IMR-90 (cell line): Measurements from ENCODE around the gene KRT27. TPM values are rescaled to one million over a fixed set of nuclear protein-coding genes. Genes with fewer than 3 reads are reported as not detected.

Experiments
- ATAC-seq: fragments of 200-7000 bp; cut with Tn5 transposase; 2 replicates; pipeline ENCODE4 v1.9.1; 2020; ENCODE audit warnings: low read depth, mild to moderate bottlenecking, moderate library complexity
- BruUV-seq: library from RNA; stranded (reverse); fragments of 400-500 nt; replicated peaks from 2 replicates; lab custom pipeline; 2021; lab: Mats Ljungman, UMichigan
- CTCF ChIA-PET: fragments of 300-600 bp; formaldehyde crosslinking; extraction: SDS; loops from one replicate; lab custom pipeline; 2021; ENCODE audit warnings: antibody characterized with exemption; lab: Yijun Ruan, JAX
- POLR2A ChIA-PET: fragments of 300-600 bp; sonication (Branson Sonifier 250); formaldehyde crosslinking; loops from one replicate; lab custom pipeline; 2022; ENCODE audit warnings: antibody characterized with exemption; ENCODE audit not compliant: unreplicated experiment; lab: Charles Lee
- DNase-seq: peaks from one replicate; pipeline ENCODE4 v3.0.0; 2013
- H2AFZ ChIP-seq: replicated peaks from 2 replicates; pipeline ENCODE3; 2013; ENCODE audit warnings: low read length, mild to moderate bottlenecking; ENCODE audit not compliant: poor library complexity
- H2AK5ac ChIP-seq: 2 replicates; pipeline ENCODE4 v1.6.1; 2013; ENCODE audit warnings: low read depth, low read length, inconsistent platforms
- H2AK9ac ChIP-seq: replicated peaks from 2 replicates; pipeline ENCODE3; 2013; ENCODE audit warnings: mild to moderate bottlenecking, low read depth, low read length, moderate library complexity; ENCODE audit not compliant: poor library complexity
- H2BK120ac ChIP-seq: 2 replicates; pipeline ENCODE4 v1.6.1; 2013; ENCODE audit warnings: low read depth, low read length, inconsistent platforms
- H2BK15ac ChIP-seq: 3 replicates; pipeline ENCODE4 v1.6.1; 2013; ENCODE audit warnings: low read depth, low read length, inconsistent platforms
- H2BK20ac ChIP-seq: 2 replicates; pipeline ENCODE4 v1.6.1; 2013; ENCODE audit warnings: low read depth, mild to moderate bottlenecking, inconsistent platforms, low read length, moderate library complexity
- H2BK5ac ChIP-seq: 2 replicates; pipeline ENCODE4 v1.6.1; 2013; ENCODE audit warnings: mild to moderate bottlenecking, low read depth, low read length, inconsistent platforms; ENCODE audit not compliant: poor library complexity, severe bottlenecking
- H3K14ac ChIP-seq: replicated peaks from 2 replicates; pipeline ENCODE4 v1.6.1; 2013; ENCODE audit warnings: low read depth, low read length, inconsistent platforms
- H3K18ac ChIP-seq: 2 replicates; pipeline ENCODE4 v1.6.1; 2013; ENCODE audit warnings: low read depth, low read length, control low read depth
- H3K23ac ChIP-seq: 2 replicates; pipeline ENCODE4 v1.6.1; 2013; ENCODE audit warnings: low read depth, low read length, inconsistent platforms
- H3K27ac ChIP-seq: 2 replicates; pipeline ENCODE4 v1.5.1; 2013; ENCODE audit warnings: mild to moderate bottlenecking, control low read depth, low read length; ENCODE audit not compliant: insufficient read depth
- H3K27me3 ChIP-seq: 2 replicates; pipeline ENCODE4 v1.6.1; 2013; ENCODE audit warnings: low read length; ENCODE audit not compliant: control insufficient read depth, insufficient read depth
- H3K36me3 ChIP-seq: 2 replicates; pipeline ENCODE4 v1.6.1; 2013; ENCODE audit warnings: low read length, mixed read lengths; ENCODE audit not compliant: control insufficient read depth, insufficient read depth
- H3K4ac ChIP-seq: 2 replicates; pipeline ENCODE4 v1.6.1; 2013; ENCODE audit warnings: low read depth, low read length, inconsistent platforms
- H3K4me1 ChIP-seq: 2 replicates; pipeline ENCODE4 v1.6.1; 2013; ENCODE audit warnings: low read length, mixed read lengths; ENCODE audit not compliant: control insufficient read depth, insufficient read depth
- H3K4me2 ChIP-seq: 2 replicates; pipeline ENCODE4 v1.6.1; 2013; ENCODE audit warnings: low read depth, mild to moderate bottlenecking, control low read depth, low read length, moderate library complexity
- H3K4me3 ChIP-seq: 2 replicates; pipeline ENCODE4 v1.5.1; 2013; ENCODE audit warnings: low read depth, mild to moderate bottlenecking, control low read depth, low read length, moderate library complexity; ENCODE audit not compliant: insufficient read depth
- H3K56ac ChIP-seq: 2 replicates; pipeline ENCODE4 v1.6.1; 2013; ENCODE audit warnings: low read length, inconsistent platforms; ENCODE audit not compliant: insufficient read depth; ENCODE audit errors: extremely low read depth
- H3K79me1 ChIP-seq, 2 experiments: 2 replicates each; pipeline ENCODE4 v1.6.1; 2013; ENCODE audit warnings: low read length in 2 of 2, inconsistent platforms in 1 of 2, low read depth in 1 of 2
- H3K9ac ChIP-seq: 2 replicates; pipeline ENCODE4 v1.6.1; 2013; ENCODE audit warnings: low read depth, low read length, control low read depth
- H3K9me1 ChIP-seq: 2 replicates; pipeline ENCODE4 v1.6.1; 2013; ENCODE audit warnings: low read length, inconsistent platforms; ENCODE audit not compliant: insufficient read depth
- H3K9me3 ChIP-seq: 2 replicates; pipeline ENCODE4 v1.6.1; 2013; ENCODE audit warnings: low read length; ENCODE audit not compliant: control insufficient read depth, insufficient read depth
- H4K20me1 ChIP-seq: 2 replicates; pipeline ENCODE4 v1.6.1; 2013; ENCODE audit warnings: low read length, inconsistent platforms; ENCODE audit not compliant: insufficient read depth
- H4K5ac ChIP-seq: 2 replicates; pipeline ENCODE4 v1.6.1; 2013; ENCODE audit warnings: mild to moderate bottlenecking, low read depth, low read length, control low read depth
- H4K8ac ChIP-seq, 2 experiments: 2 replicates each; pipeline ENCODE4 v1.6.1; 2013; ENCODE audit warnings: low read depth in 2 of 2, low read length in 2 of 2, control low read depth in 1 of 2, inconsistent platforms in 1 of 2
- H4K91ac ChIP-seq: 2 replicates; pipeline ENCODE4 v1.6.1; 2013; ENCODE audit warnings: low read depth, low read length, inconsistent platforms; ENCODE audit not compliant: insufficient read depth
- BHLHE40 ChIP-seq: fragments of 150-350 bp; IDR thresholded peaks from 2 replicates; pipeline ENCODE4 v1.6.1; 2016; ENCODE audit warnings: mild to moderate bottlenecking, low read depth, low read length
- CEBPB ChIP-seq: IDR thresholded peaks from 2 replicates; pipeline ENCODE4 v1.6.1; 2012; ENCODE audit warnings: low read depth, low read length, improper control_type of control experiment
- CHD1 ChIP-seq: IDR thresholded peaks from 2 replicates; pipeline ENCODE4 v1.6.1; 2012; ENCODE audit warnings: low read depth, low read length, improper control_type of control experiment
- FOS ChIP-seq: fragments of 150-350 bp; IDR thresholded peaks from 2 replicates; pipeline ENCODE4 v1.6.1; 2016; ENCODE audit warnings: low read depth, low read length
- MAFK ChIP-seq: IDR thresholded peaks from 2 replicates; pipeline ENCODE4 v1.6.1; 2012; ENCODE audit warnings: low read depth, low read length, improper control_type of control experiment
- MAZ ChIP-seq: IDR thresholded peaks from 2 replicates; pipeline ENCODE4 v1.6.1; 2012; ENCODE audit warnings: low read depth, mild to moderate bottlenecking, low read length, improper control_type of control experiment, moderate library complexity, borderline replicate concordance
- MXI1 ChIP-seq: IDR thresholded peaks from 2 replicates; pipeline ENCODE4 v1.6.1; 2012; ENCODE audit warnings: low read depth, mild to moderate bottlenecking, low read length, moderate library complexity, borderline replicate concordance
- NFE2L2 ChIP-seq: fragments of 150-350 bp; IDR thresholded peaks from 2 replicates; pipeline ENCODE4 v1.6.1; 2016; ENCODE audit warnings: low read depth, mild to moderate bottlenecking, low read length
- POLR2A ChIP-seq: IDR thresholded peaks from 2 replicates; pipeline ENCODE4 v1.6.1; 2012; ENCODE audit warnings: mild to moderate bottlenecking, low read depth, low read length
- RAD21 ChIP-seq: IDR thresholded peaks from 2 replicates; pipeline ENCODE4 v1.6.1; 2012; ENCODE audit warnings: low read length, improper control_type of control experiment
- RCOR1 ChIP-seq: IDR thresholded peaks from 2 replicates; pipeline ENCODE4 v1.6.1; 2012; ENCODE audit warnings: mild to moderate bottlenecking, low read length, improper control_type of control experiment; ENCODE audit not compliant: insufficient replicate concordance
- RFX5 ChIP-seq: IDR thresholded peaks from 2 replicates; pipeline ENCODE4 v1.8.0; 2012; ENCODE audit warnings: low read depth, mild to moderate bottlenecking, low read length, moderate library complexity
- SMC3 ChIP-seq: fragments of 150-350 bp; IDR thresholded peaks from 2 replicates; pipeline ENCODE4 v1.6.1; 2016; ENCODE audit warnings: low read depth, mild to moderate bottlenecking, antibody characterized with exemption, low read length, moderate library complexity
- WGBS, 2 experiments: methylation state at CpG; one replicate each; pipeline versions ENCODE4 v1.1.5 to v1.1.7; 2013; ENCODE audit warnings: missing lambda C conversion rate in 2 of 2; ENCODE audit not compliant: insufficient read length in 1 of 2; ENCODE audit errors: extremely low coverage in 2 of 2; 5-methylcytosine and 5-hydroxymethylcytosine counted together
- dilution Hi-C: fragments of 300-500 bp; cut with HindIII; formaldehyde crosslinking; loops from one replicate; pipeline ENCODE4 v1.14.3; 2018; ENCODE audit warnings: low sequenced_read_pairs; ENCODE audit not compliant: unreplicated experiment
- in situ Hi-C: fragments of 300-500 bp; cut with MboI; formaldehyde crosslinking; loops from 3 replicates; pipeline ENCODE4 v1.14.3; 2019; ENCODE audit warnings: low sequenced_read_pairs, inconsistent platforms, mixed read lengths
- intact Hi-C: fragments of 100-400 bp; cut with micrococcal nuclease; formaldehyde crosslinking; loops from 2 replicates; pipeline ENCODE4 v1.10.0; 2022
- polyA plus RNA-seq, 3 experiments: library from polyadenylated mRNA; depleted of rRNA; stranded (reverse); fragments of >200 nt; gene quantifications; 2 replicates each; pipeline ENCODE4 v1.2.3, GENCODE V29; 2012; ENCODE audit warnings: low replicate concordance in 1 of 3
- total RNA-seq: library from RNA; depleted of rRNA; stranded (reverse); fragments of >200 nt; gene quantifications from 2 replicates; pipeline ENCODE4 v1.2.3, GENCODE V29; 2012
- TF ChIP-seq, protein P1 (sequence below): fragments of 150-350 bp; IDR thresholded peaks from 2 replicates; pipeline ENCODE4 v1.6.1; 2016; ENCODE audit warnings: low read depth, mild to moderate bottlenecking, low read length, moderate library complexity, borderline replicate concordance
- TF ChIP-seq, protein P2 (sequence below): conservative IDR thresholded peaks from 2 replicates; pipeline ENCODE4 v1.5.1; 2012; ENCODE audit warnings: mild to moderate bottlenecking, low read depth, low read length, improper control_type of control experiment
- TF ChIP-seq, protein P3 (sequence below): fragments of 150-350 bp; IDR thresholded peaks from 2 replicates; pipeline ENCODE4 v1.6.1; 2017; ENCODE audit warnings: mild to moderate bottlenecking, antibody characterized with exemption, low read length, low read depth

The KRT27 gene
- total and polyA plus RNA-seq, 2 of the 4 experiments (the other 2 are of a cell fraction) = not detected

DNA sequence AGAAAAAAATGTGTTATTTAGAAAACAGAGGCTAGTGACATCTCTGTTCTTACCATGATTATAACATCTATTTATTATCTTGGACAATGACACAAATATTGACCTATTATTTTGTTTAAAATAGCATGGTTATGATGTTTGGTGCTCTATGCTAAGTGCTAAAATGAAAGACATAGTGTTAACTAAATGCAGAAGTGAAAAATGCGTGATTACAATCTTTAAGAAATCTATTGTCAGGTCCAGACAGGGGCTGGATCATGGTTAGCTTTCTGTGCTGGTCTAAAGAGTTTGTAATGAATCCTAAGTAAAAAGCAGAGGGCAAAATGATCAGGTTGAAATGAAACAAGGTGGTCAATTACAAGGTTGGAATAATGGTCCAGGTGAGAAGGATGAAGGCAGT lies 18.0 kb upstream of the KRT27 start:
- ChIA-PET POLR2A (no interaction called here), CTCF (no interaction called here)
- TF ChIP-seq RCOR1 (no peak), CHD1 (no peak), MAZ (no peak), BHLHE40 (no peak), CEBPB (no peak), NFE2L2 (no peak), MXI1 (no peak), RFX5 (no peak), RAD21 (no peak), MAFK (no peak), POLR2A (no peak), SMC3 (no peak), FOS (no peak)
- TF ChIP-seq, protein P1, sequence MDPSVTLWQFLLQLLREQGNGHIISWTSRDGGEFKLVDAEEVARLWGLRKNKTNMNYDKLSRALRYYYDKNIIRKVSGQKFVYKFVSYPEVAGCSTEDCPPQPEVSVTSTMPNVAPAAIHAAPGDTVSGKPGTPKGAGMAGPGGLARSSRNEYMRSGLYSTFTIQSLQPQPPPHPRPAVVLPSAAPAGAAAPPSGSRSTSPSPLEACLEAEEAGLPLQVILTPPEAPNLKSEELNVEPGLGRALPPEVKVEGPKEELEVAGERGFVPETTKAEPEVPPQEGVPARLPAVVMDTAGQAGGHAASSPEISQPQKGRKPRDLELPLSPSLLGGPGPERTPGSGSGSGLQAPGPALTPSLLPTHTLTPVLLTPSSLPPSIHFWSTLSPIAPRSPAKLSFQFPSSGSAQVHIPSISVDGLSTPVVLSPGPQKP = no peak
- TF ChIP-seq, protein P2, sequence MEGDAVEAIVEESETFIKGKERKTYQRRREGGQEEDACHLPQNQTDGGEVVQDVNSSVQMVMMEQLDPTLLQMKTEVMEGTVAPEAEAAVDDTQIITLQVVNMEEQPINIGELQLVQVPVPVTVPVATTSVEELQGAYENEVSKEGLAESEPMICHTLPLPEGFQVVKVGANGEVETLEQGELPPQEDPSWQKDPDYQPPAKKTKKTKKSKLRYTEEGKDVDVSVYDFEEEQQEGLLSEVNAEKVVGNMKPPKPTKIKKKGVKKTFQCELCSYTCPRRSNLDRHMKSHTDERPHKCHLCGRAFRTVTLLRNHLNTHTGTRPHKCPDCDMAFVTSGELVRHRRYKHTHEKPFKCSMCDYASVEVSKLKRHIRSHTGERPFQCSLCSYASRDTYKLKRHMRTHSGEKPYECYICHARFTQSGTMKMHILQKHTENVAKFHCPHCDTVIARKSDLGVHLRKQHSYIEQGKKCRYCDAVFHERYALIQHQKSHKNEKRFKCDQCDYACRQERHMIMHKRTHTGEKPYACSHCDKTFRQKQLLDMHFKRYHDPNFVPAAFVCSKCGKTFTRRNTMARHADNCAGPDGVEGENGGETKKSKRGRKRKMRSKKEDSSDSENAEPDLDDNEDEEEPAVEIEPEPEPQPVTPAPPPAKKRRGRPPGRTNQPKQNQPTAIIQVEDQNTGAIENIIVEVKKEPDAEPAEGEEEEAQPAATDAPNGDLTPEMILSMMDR = no peak
- TF ChIP-seq, protein P3, sequence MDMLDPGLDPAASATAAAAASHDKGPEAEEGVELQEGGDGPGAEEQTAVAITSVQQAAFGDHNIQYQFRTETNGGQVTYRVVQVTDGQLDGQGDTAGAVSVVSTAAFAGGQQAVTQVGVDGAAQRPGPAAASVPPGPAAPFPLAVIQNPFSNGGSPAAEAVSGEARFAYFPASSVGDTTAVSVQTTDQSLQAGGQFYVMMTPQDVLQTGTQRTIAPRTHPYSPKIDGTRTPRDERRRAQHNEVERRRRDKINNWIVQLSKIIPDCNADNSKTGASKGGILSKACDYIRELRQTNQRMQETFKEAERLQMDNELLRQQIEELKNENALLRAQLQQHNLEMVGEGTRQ = no peak
- Histone ChIP-seq H2BK15ac (no peak overlapping the region), H3K4me3 (no peak overlapping the region), H3K23ac (no peak overlapping the region), H3K79me1 (no peaks in the 10 kb centered on the region), H2BK20ac (no peak overlapping the region), H3K56ac (no peak overlapping the region), H4K8ac (no peak overlapping the region), H3K27me3 (peaks cover 46% of the 10 kb centered on the region), H2AK9ac (no peak overlapping the region), H2BK120ac (no peak overlapping the region), H3K9me3 (no peaks in the 10 kb centered on the region), H2BK5ac (no peak overlapping the region), H4K20me1 (no peaks in the 10 kb centered on the region), H3K36me3 (no peaks in the 10 kb centered on the region), H3K9me1 (no peaks in the 10 kb centered on the region), H3K4ac (no peak overlapping the region), H4K91ac (no peak overlapping the region), H3K4me1 (no peaks in the 10 kb centered on the region), H4K5ac (no peak overlapping the region), H3K9ac (no peak overlapping the region), H3K18ac (no peak overlapping the region), H3K4me2 (no peak overlapping the region), H3K27ac (no peak overlapping the region), H2AFZ (no peak overlapping the region), H3K14ac (no peak overlapping the region), H2AK5ac (no peak overlapping the region)
- ATAC-seq (no peak), DNase-seq (no peak)
- intact Hi-C loops (loop anchor here (5.0 kb wide), 1 partner anchor 847 kb away; no protein-coding TSS in a partner anchor), in situ Hi-C loops (loop anchor here (5.0 to 10.0 kb wide), 3 partner anchors 104 to 862 kb away; no protein-coding TSS in a partner anchor), dilution Hi-C loops (no loop called here)
- WGBS, 2 experiments = no CpG with 5 or more reads among the region's 1 CpG
- no TSS peak for BruUV-seq
